ENCODE results near the gene HMCN1.

HMCN1 gene

DNA sequence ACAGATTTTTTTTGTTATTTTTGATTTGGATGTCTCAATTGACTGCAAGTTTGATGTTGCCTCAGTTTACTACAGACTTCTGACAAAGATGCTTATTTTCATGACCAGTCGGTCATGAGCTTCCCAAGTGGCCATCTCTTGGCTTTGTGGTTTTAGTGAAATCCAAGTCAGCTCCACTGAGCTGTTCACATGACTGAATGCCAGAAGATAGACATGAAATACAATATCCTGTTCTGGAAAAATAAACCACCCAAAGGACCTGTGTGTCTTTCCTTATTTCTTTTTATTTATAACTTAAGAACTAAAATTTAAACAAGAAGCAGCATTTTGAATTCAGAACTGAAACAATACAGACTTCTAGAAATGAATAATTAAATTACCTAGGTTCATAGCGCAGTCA, 89.3 kb downstream of the HMCN1 start:
- no peak overlapping the region for H3K9ac ChIP-seq (ENCODE audit: low read length in 2 of 2)
- no peak overlapping the region for H3K27ac ChIP-seq (ENCODE audit: low read length)
- peaks cover 0 to 3% of the 10 kb centered on the region in 2 donors for H3K9me3 ChIP-seq (ENCODE audit: control insufficient read depth in 2 of 2, low read length in 2 of 2)
- no peaks in the 10 kb centered on the region for H3K4me1 ChIP-seq (ENCODE audit: control insufficient read depth, insufficient read depth, low read length)
- no peaks in the 10 kb centered on the region for H3K27me3 ChIP-seq (ENCODE audit: control insufficient read depth in 1 of 2, insufficient read depth in 2 of 2, low read length in 2 of 2)
- no peaks in the 10 kb centered on the region for H3K36me3 ChIP-seq (ENCODE audit: control insufficient read depth in 2 of 2, insufficient read depth in 2 of 2, low read length in 2 of 2)
- H3K4me3 ChIP-seq (ENCODE audit: low read length in 2 of 2), result no peak overlapping the region

DNA sequence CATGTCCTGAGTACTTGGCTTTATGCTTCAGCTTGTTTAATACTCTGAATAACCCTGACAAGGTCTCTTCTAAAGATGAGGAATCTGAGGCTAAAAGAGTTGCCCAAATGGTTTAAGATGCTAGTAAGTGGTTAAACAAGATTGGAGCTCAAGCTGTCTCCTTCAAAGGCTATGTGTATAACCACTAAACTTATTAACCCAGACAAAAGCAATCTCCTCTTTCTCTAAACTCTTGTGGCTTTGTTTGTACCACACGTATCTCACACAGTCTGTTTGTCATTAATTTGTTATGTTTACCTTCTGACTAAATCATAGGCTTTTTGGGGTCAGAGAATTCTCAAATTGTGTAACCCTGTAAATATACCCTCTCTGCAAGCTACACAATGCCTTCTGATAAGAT, 89.9 kb downstream of the HMCN1 start:
- Histone ChIP-seq H3K27me3 (ENCODE audit: control insufficient read depth in 1 of 2, insufficient read depth in 2 of 2, low read length in 2 of 2) (no peaks in the 10 kb centered on the region), H3K9ac (ENCODE audit: low read length in 2 of 2) (no peak overlapping the region), H3K27ac (ENCODE audit: low read length) (no peak overlapping the region), H3K4me1 (ENCODE audit: control insufficient read depth, insufficient read depth, low read length) (no peaks in the 10 kb centered on the region), H3K36me3 (ENCODE audit: control insufficient read depth in 2 of 2, insufficient read depth in 2 of 2, low read length in 2 of 2) (no peaks in the 10 kb centered on the region), H3K4me3 (ENCODE audit: low read length in 2 of 2) (no peak overlapping the region), H3K9me3 (ENCODE audit: control insufficient read depth in 2 of 2, low read length in 2 of 2) (peaks cover 0 to 3% of the 10 kb centered on the region in 2 donors)

DNA sequence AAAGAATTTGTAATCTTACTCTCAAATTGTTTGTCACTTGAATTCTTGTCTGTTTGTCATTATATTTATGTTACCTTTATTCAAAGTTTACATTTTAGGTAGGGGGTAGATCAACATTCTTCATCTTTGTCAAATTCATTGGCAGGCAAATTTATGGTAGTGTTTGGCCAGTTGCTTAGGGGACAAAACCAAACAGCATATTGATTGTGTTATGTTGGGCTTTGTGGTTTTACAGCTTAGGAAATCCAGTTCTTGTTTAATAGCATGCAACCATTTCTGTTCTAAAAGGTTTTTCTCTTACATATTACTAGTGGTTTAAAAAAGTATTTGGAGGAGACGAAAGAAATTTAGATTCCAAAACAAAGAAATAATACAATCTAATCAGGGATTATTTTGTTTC, 91.4 kb downstream of the HMCN1 start:
- Histone ChIP-seq H3K27ac (ENCODE audit: low read length) (no peak overlapping the region), H3K36me3 (ENCODE audit: control insufficient read depth in 2 of 2, insufficient read depth in 2 of 2, low read length in 2 of 2) (no peaks in the 10 kb centered on the region), H3K9me3 (ENCODE audit: control insufficient read depth in 2 of 2, low read length in 2 of 2) (peaks cover 0 to 3% of the 10 kb centered on the region in 2 donors), H3K27me3 (ENCODE audit: control insufficient read depth in 1 of 2, insufficient read depth in 2 of 2, low read length in 2 of 2) (no peaks in the 10 kb centered on the region), H3K9ac (ENCODE audit: low read length in 2 of 2) (no peak overlapping the region), H3K4me1 (ENCODE audit: control insufficient read depth, insufficient read depth, low read length) (no peaks in the 10 kb centered on the region), H3K4me3 (ENCODE audit: low read length in 2 of 2) (no peak overlapping the region)

DNA sequence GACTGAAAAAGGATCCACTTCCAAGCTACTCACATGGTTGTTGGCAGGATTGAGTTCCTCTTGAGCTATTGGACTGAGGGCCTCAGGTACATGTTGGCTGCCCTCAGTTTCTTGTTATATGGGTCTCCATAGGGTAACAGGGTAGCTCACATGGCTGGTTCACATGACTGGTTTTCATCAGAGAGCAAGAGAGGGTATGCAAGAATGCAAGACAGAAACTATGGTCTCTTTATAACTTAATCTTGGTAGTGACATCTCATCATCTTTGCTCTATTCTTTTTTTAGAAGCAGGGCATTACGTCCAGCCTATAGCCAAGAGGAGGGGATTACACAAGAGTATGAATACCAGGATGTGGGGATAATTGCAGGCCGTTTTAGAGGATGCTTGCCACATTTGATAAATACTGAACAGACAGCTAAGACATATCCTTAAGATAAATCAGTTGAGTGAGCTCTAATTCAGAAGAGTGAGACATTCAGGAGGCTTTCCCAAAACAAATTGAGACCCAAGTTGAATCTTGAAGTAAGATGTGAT, 100.2 kb downstream of the HMCN1 start:
- Histone ChIP-seq H3K4me3 (ENCODE audit: low read length in 2 of 2) (no peak overlapping the region), H3K9ac (ENCODE audit: low read length in 2 of 2) (no peak overlapping the region), H3K4me1 (ENCODE audit: control insufficient read depth, insufficient read depth, low read length) (no peaks in the 10 kb centered on the region), H3K9me3 (ENCODE audit: control insufficient read depth in 2 of 2, low read length in 2 of 2) (no peaks in the 10 kb centered on the region), H3K27ac (ENCODE audit: low read length) (no peak overlapping the region), H3K27me3 (ENCODE audit: control insufficient read depth in 1 of 2, insufficient read depth in 2 of 2, low read length in 2 of 2) (no peaks in the 10 kb centered on the region), H3K36me3 (ENCODE audit: control insufficient read depth in 2 of 2, insufficient read depth in 2 of 2, low read length in 2 of 2) (no peaks in the 10 kb centered on the region)

DNA sequence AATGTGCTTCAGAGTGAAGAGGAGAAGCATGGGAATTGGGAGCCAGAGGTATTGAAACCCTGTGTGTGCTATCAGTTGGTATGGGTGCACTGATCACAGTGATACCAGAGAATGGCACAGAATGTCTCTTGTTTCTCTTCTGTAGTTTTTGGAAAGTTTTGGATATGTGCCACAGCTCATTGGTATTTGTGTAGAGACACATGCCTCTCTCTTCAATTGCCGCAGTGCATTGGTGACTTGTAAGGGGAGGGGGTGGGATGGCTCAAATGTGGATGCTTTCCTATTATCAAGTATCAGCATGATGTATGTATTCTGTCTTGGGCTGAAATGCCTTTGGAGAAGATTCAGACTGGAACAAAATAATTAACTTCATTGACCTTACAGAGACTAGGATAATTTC, 101.0 kb downstream of the HMCN1 start:
- Histone ChIP-seq H3K4me3 (ENCODE audit: low read length in 2 of 2) (no peak overlapping the region), H3K9ac (ENCODE audit: low read length in 2 of 2) (no peak overlapping the region)

DNA sequence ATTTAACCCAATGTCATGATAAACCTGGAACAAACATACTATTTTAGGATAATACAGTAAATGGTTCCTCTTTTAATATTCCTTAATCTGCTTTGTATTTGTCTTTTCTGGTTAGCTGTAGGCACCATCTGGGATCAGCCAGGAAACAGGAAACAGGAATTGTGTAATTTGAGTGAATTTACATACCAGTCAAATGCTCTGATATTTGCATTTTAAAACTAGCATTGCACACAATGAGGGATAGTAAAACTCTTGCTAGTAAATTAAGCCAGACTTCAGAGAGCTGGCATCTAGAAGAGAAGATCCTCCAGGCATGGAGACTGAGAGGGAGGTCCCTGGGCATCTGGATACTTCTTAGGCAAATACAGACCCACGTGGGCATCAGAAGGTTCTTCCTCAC, 103.5 kb downstream of the HMCN1 start:
- no peak overlapping the region for H3K4me3 ChIP-seq (ENCODE audit: low read length in 2 of 2)
- H3K9me3 ChIP-seq (ENCODE audit: control insufficient read depth in 2 of 2, low read length in 2 of 2), result no peaks in the 10 kb centered on the region
- no peaks in the 10 kb centered on the region for H3K36me3 ChIP-seq (ENCODE audit: control insufficient read depth in 2 of 2, insufficient read depth in 2 of 2, low read length in 2 of 2)

More for the DNA sequence above, 101.0 kb downstream of the HMCN1 start:
- no peaks in the 10 kb centered on the region for H3K9me3 ChIP-seq (ENCODE audit: control insufficient read depth in 2 of 2, low read length in 2 of 2)
- no peaks in the 10 kb centered on the region for H3K27me3 ChIP-seq (ENCODE audit: control insufficient read depth in 1 of 2, insufficient read depth in 2 of 2, low read length in 2 of 2)
- H3K4me1 ChIP-seq (ENCODE audit: control insufficient read depth, insufficient read depth, low read length), result no peaks in the 10 kb centered on the region
- H3K27ac ChIP-seq (ENCODE audit: low read length), result no peak overlapping the region
- H3K36me3 ChIP-seq (ENCODE audit: control insufficient read depth in 2 of 2, insufficient read depth in 2 of 2, low read length in 2 of 2), result no peaks in the 10 kb centered on the region

DNA sequence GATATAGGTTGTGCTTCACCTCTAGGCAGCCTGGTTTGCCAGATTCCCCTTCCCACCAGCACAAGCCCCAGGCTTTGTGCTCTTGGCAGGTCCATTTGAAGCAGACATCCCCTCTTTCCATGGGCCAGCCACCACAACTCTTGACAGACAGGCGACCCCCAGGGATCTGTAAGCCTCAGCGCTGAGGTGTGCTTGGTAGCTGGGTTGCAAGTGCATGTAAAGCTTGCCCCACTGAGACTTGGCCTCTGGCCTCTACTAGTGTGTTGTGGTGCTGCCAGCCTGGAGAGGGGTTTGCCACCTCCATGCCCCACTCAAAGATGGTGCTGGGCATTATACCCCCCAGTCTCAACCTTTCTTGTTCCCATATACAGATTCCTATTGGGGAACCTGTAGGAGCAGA, 103.9 kb downstream of the HMCN1 start:
- Histone ChIP-seq H3K9ac (ENCODE audit: low read length in 2 of 2) (no peak overlapping the region), H3K9me3 (ENCODE audit: control insufficient read depth in 2 of 2, low read length in 2 of 2) (no peaks in the 10 kb centered on the region), H3K36me3 (ENCODE audit: control insufficient read depth in 2 of 2, insufficient read depth in 2 of 2, low read length in 2 of 2) (no peaks in the 10 kb centered on the region), H3K27ac (ENCODE audit: low read length) (no peak overlapping the region), H3K27me3 (ENCODE audit: control insufficient read depth in 1 of 2, insufficient read depth in 2 of 2, low read length in 2 of 2) (no peaks in the 10 kb centered on the region), H3K4me3 (ENCODE audit: low read length in 2 of 2) (no peak overlapping the region), H3K4me1 (ENCODE audit: control insufficient read depth, insufficient read depth, low read length) (no peaks in the 10 kb centered on the region)

More for the DNA sequence above, 103.5 kb downstream of the HMCN1 start:
- H3K9ac ChIP-seq (ENCODE audit: low read length in 2 of 2), result no peak overlapping the region
- no peaks in the 10 kb centered on the region for H3K4me1 ChIP-seq (ENCODE audit: control insufficient read depth, insufficient read depth, low read length)
- no peak overlapping the region for H3K27ac ChIP-seq (ENCODE audit: low read length)
- H3K27me3 ChIP-seq (ENCODE audit: control insufficient read depth in 1 of 2, insufficient read depth in 2 of 2, low read length in 2 of 2), result no peaks in the 10 kb centered on the region

DNA sequence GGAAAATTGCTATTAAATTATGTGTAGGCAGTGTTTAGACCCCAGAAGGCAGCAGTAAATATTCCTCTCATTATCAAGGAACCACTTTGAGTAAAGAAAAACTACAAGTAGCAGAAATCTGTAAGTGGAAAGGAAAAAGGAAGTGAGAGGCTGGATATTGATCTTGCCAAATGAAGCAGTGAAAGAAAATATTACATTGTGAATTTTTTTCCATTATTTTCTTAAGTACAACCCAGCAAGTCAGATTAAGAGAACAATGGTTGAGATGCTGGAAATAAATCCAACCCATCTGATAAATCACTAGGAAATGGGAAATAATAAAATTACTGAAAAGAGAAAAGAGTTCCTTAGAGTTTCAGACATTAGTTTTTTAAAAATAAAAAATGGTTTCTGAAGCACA, 106.7 kb downstream of the HMCN1 start:
- Histone ChIP-seq H3K4me1 (ENCODE audit: control insufficient read depth, insufficient read depth, low read length) (no peaks in the 10 kb centered on the region), H3K36me3 (ENCODE audit: control insufficient read depth in 2 of 2, insufficient read depth in 2 of 2, low read length in 2 of 2) (no peaks in the 10 kb centered on the region), H3K9ac (ENCODE audit: low read length in 2 of 2) (no peak overlapping the region), H3K27me3 (ENCODE audit: control insufficient read depth in 1 of 2, insufficient read depth in 2 of 2, low read length in 2 of 2) (no peaks in the 10 kb centered on the region), H3K9me3 (ENCODE audit: control insufficient read depth in 2 of 2, low read length in 2 of 2) (no peaks in the 10 kb centered on the region), H3K4me3 (ENCODE audit: low read length in 2 of 2) (no peak overlapping the region), H3K27ac (ENCODE audit: low read length) (no peak overlapping the region)

DNA sequence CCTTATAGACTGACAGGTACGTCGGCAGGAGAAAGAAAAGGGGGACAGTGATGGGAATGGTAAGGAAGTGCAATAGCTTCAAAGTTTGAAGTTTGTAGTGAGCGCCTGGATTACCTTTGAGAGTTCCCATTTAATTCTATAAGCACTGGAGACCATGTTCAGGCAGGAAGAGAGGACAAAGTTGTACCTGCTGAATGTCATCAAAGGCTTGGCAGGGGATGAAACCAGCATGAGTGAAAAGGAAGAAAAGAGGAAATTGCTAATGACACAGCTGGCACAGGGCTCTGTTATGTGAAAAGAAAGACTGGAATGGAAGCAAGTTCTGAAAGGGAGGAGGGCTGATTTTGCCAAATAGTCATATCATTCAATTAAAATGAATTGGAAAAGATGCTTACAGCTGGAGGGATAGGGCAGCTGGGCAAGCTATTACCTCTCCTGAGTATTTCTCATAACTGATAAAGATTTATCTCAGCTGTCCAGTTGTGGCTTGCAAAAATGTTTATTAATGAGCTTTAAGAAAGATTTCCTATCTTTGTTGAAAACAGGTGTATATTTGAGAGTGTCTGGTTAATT, 109.2 kb downstream of the HMCN1 start:
- H3K4me3 ChIP-seq (ENCODE audit: low read length in 2 of 2), result no peak overlapping the region
- no peaks in the 10 kb centered on the region for H3K4me1 ChIP-seq (ENCODE audit: control insufficient read depth, insufficient read depth, low read length)
- no peak overlapping the region for H3K9ac ChIP-seq (ENCODE audit: low read length in 2 of 2)
- H3K27me3 ChIP-seq (ENCODE audit: control insufficient read depth in 1 of 2, insufficient read depth in 2 of 2, low read length in 2 of 2), result no peaks in the 10 kb centered on the region
- no peak overlapping the region for H3K27ac ChIP-seq (ENCODE audit: low read length)
- H3K9me3 ChIP-seq (ENCODE audit: control insufficient read depth in 2 of 2, low read length in 2 of 2), result no peaks in the 10 kb centered on the region
- no peaks in the 10 kb centered on the region for H3K36me3 ChIP-seq (ENCODE audit: control insufficient read depth in 2 of 2, insufficient read depth in 2 of 2, low read length in 2 of 2)

DNA sequence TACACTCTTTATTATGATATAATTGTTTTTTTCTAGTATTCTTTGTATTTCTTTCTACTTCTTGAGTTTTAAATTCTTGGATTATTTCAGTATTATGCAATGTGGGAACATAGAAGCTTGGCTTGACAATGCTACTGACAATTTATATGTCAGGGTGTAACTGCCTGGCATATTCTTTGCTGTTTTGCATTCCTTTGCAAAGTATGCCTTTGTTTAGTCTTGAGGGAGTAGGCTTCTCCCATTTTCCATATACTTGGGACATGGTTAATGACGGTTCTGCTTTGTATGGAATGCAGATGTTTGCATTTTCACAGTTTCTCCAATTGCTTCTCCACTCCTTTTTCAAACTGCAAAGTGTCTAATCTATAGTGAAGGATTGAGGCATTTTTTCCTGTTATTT, 109.8 kb downstream of the HMCN1 start:
- no peak overlapping the region for H3K4me3 ChIP-seq (ENCODE audit: low read length in 2 of 2)

DNA sequence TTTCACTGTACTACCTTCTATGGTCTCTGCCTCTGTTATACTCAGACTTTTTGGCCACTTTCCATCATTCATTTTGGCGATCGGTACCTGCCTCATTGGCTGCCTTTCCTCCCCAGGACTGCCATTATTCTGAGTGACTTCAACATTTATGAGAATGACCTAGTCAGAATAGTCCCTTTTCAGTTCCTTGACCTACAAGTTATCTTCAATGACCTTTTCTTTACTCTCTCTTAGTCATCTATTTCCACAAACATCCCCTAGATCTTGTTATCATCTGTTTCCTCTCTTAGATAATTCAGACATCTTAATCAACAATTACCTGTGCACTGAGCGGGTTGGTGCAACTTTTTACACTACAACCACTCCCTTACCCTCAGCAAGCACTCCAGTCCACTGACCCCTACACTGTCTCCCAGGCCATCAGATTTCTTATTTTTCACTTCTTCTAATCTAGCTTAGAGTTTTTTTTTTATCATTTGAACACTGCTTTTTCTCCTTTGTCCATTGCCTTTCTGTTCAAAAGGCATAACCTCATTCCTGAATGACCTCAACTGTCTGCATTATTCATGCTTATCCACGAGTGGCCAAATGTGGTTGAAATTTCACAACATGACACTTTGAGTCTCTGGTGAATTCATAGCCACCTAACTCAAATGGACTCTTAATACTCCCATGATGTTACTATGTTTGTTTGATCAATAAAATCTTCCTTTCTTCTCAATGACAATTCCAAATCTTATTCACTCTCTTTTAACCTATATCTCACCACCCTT, 112.7 kb downstream of the HMCN1 start:
- H3K4me3 ChIP-seq (ENCODE audit: low read length in 2 of 2), result no peak overlapping the region
- H3K9me3 ChIP-seq (ENCODE audit: control insufficient read depth in 2 of 2, low read length in 2 of 2), result no peaks in the 10 kb centered on the region
- no peaks in the 10 kb centered on the region for H3K27me3 ChIP-seq (ENCODE audit: control insufficient read depth in 1 of 2, insufficient read depth in 2 of 2, low read length in 2 of 2)
- H3K36me3 ChIP-seq (ENCODE audit: control insufficient read depth in 2 of 2, insufficient read depth in 2 of 2, low read length in 2 of 2), result no peaks in the 10 kb centered on the region
- H3K27ac ChIP-seq (ENCODE audit: low read length), result no peak overlapping the region
- no peak overlapping the region for H3K9ac ChIP-seq (ENCODE audit: low read length in 2 of 2)
- H3K4me1 ChIP-seq (ENCODE audit: control insufficient read depth, insufficient read depth, low read length), result no peaks in the 10 kb centered on the region

More for the DNA sequence above, 109.8 kb downstream of the HMCN1 start:
- Histone ChIP-seq H3K27me3 (ENCODE audit: control insufficient read depth in 1 of 2, insufficient read depth in 2 of 2, low read length in 2 of 2) (no peaks in the 10 kb centered on the region), H3K36me3 (ENCODE audit: control insufficient read depth in 2 of 2, insufficient read depth in 2 of 2, low read length in 2 of 2) (no peaks in the 10 kb centered on the region), H3K9ac (ENCODE audit: low read length in 2 of 2) (no peak overlapping the region), H3K9me3 (ENCODE audit: control insufficient read depth in 2 of 2, low read length in 2 of 2) (no peaks in the 10 kb centered on the region), H3K27ac (ENCODE audit: low read length) (no peak overlapping the region), H3K4me1 (ENCODE audit: control insufficient read depth, insufficient read depth, low read length) (no peaks in the 10 kb centered on the region)

All from stomach smooth muscle (tissue), 2 donors.